Cardiac muscle cell (in vitro differentiated cells and primary cell): ENCODE data around the gene EZR. TPM values are rescaled to one million over a fixed set of nuclear protein-coding genes. Genes with fewer than 3 reads are reported as not detected.
A peak's percentile ranks its signal among the peaks of the same experiment; 100 is the strongest.

ENCODE experiments used
- DNase-seq, 2 donors: peaks; one replicate each; pipeline versions ENCODE4 v3.0.0 to v3.0.0-alpha.2; 2010 to 2017; ENCODE audit warnings: low read depth in 1 of 2, low spot score in 1 of 2
- H3K27ac ChIP-seq: fragments of 200-600 bp; sonication (generic); 2 replicates; pipeline ENCODE4 v1.5.1; 2016
- H3K27me3 ChIP-seq: fragments of 200-600 bp; sonication (generic); 2 replicates; pipeline ENCODE4 v1.6.0; 2016; ENCODE audit warnings: control low read depth
- H3K36me3 ChIP-seq: fragments of 200-600 bp; sonication (generic); 2 replicates; pipeline ENCODE4 v1.5.1; 2016; ENCODE audit warnings: control low read depth
- H3K4me1 ChIP-seq: fragments of 200-600 bp; sonication (generic); 2 replicates; pipeline ENCODE4 v1.8.1; 2017; ENCODE audit warnings: low read depth, mild to moderate bottlenecking, mixed run types
- H3K4me3 ChIP-seq: fragments of 200-600 bp; sonication (generic); 2 replicates; pipeline ENCODE4 v1.5.1; 2016; ENCODE audit warnings: mild to moderate bottlenecking
- H3K9me3 ChIP-seq: fragments of 200-600 bp; sonication (generic); 2 replicates; pipeline ENCODE4 v1.5.1; 2017; ENCODE audit warnings: low read depth, mild to moderate bottlenecking, control low read depth
- polyA plus RNA-seq: library from polyadenylated mRNA; unstranded; fragments of >200 nt; fragmentation: Nextera tagmentation; extraction: Ambion mirVana; gene quantifications from 2 replicates; pipeline ENCODE4 v1.2.1, GENCODE V29; 2016
- total RNA-seq: library from RNA; depleted of rRNA; stranded (reverse); fragments of >200 nt; gene quantifications from 2 replicates; pipeline ENCODE4 v1.2.3, GENCODE V29; 2016
- TF ChIP-seq, protein P1 (sequence below): IDR thresholded peaks from 2 replicates; pipeline ENCODE4 v1.5.1; 2012; ENCODE audit warnings: low read depth, mild to moderate bottlenecking, low read length

The EZR gene
- total and polyA plus RNA-seq, 2 experiments from 2014 or later: 356 to 448 TPM

DNA sequence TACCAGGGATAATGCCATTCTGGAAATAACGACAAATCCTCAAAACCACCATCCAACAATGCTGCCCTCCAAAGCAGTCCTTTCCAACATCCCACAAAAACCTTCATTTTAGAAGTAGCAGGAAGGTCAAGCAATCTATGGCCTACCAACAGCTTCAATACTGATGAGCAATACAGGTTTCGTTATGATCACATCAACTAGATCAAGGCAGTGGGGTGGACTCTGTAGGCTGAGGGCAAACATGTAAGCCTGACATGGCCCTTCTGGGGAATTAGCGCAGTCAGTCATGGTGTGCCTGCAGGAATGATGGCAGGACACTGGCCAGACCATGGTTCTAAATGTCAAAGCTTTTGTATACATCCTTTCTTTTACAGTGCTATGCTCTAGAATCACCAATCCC is 41.7 kb downstream of the EZR start:
- no peak for DNase-seq
- H3K27me3 ChIP-seq: no peaks in the 10 kb centered on the region
- H3K4me3 ChIP-seq: no peak overlapping the region
- H3K36me3 ChIP-seq: peaks cover 66% of the 10 kb centered on the region
- H3K9me3 ChIP-seq: no peaks in the 10 kb centered on the region
- peaks cover 11% of the 10 kb centered on the region for H3K4me1 ChIP-seq
- H3K27ac ChIP-seq: peak overlapping the region; percentile 40
- TF ChIP-seq, protein P1, sequence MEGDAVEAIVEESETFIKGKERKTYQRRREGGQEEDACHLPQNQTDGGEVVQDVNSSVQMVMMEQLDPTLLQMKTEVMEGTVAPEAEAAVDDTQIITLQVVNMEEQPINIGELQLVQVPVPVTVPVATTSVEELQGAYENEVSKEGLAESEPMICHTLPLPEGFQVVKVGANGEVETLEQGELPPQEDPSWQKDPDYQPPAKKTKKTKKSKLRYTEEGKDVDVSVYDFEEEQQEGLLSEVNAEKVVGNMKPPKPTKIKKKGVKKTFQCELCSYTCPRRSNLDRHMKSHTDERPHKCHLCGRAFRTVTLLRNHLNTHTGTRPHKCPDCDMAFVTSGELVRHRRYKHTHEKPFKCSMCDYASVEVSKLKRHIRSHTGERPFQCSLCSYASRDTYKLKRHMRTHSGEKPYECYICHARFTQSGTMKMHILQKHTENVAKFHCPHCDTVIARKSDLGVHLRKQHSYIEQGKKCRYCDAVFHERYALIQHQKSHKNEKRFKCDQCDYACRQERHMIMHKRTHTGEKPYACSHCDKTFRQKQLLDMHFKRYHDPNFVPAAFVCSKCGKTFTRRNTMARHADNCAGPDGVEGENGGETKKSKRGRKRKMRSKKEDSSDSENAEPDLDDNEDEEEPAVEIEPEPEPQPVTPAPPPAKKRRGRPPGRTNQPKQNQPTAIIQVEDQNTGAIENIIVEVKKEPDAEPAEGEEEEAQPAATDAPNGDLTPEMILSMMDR: no peak

DNA sequence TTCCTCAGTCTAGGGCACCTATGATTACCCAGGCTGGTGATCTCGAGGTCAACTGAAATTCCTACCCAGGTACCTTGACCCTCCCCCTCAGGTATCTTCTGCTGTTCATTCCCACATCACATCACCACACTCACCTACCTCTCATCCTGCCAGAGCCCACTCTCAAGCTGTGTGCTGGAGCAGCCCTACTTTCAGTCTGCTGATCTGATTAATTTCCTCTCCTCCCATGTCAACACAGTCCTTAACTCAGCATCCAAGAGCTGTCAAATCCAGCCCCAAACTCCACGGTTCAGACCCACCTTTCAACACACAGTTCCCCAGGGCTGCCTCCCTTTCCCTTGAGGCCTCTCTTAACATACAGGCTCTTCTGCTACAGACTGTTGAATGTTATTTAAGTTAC is 42.4 kb downstream of the EZR start:
- Histone ChIP-seq H3K27ac (peak overlapping the region; percentile 40), H3K27me3 (no peaks in the 10 kb centered on the region), H3K36me3 (peaks cover 66% of the 10 kb centered on the region), H3K4me1 (peaks cover 11% of the 10 kb centered on the region), H3K9me3 (no peaks in the 10 kb centered on the region), H3K4me3 (no peak overlapping the region)
- DNase-seq: no peak
- TF ChIP-seq, protein P1: no peak

DNA sequence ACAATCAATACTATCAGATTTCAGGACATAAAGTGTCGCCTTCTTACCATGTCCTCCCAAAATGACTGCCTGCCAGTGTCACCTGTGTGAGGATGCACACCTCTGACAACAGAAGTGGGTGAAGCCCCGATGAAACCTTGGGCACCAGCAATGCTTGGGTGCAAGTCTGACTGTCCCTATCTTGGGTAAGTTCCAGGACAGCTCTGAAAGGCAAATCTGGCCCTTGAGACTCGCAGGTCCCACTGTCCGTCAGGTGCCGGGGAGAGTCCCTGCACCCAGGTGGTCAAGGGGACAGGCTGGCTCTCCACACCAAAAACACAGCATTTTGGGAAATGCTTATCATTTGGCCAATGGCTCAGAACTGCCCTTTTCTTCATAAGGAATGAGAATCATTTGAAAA is 43.3 kb downstream of the EZR start:
- no peak for DNase-seq
- Histone ChIP-seq H3K4me3 (no peak overlapping the region), H3K36me3 (peaks cover 66% of the 10 kb centered on the region), H3K27ac (no peak overlapping the region), H3K4me1 (peaks cover 11% of the 10 kb centered on the region), H3K27me3 (no peaks in the 10 kb centered on the region), H3K9me3 (no peaks in the 10 kb centered on the region)
- TF ChIP-seq, protein P1: no peak

DNA sequence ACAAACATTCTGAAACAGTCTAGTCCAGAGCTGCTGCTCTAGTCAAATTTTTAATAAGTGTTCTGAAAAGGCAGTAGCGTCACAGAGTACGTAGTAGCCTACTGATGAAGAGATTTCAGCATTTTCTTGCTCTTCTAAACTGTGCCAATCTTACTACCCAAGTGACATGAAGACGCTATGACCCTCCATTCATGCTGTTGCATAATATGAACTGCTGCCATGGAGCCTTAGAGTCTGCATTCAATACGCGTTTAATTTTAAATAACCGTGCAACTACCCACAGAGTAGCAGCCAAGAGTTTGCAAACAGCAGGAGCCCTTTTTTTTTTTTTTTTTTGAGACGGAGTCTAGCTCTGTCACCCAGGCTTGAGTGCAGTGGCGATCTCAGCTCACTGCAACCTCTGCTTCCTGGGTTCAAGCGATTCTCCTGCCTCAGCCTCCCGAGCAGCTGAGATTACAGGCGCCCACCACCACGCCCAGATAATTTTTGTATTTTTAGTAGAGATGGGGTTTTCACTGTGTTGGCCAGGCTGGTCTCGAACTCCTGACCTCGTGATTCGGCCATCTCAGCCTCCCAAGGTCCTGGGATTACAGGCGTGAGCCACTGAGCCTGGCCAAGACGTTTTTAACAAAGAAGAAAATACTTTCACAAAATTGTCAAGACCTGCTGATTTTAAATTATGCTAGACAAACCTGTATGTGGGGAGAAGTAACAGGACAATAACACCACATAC is 44.3 kb downstream of the EZR start:
- Histone ChIP-seq H3K27me3 (no peaks in the 10 kb centered on the region), H3K27ac (no peak overlapping the region), H3K4me1 (peaks cover 11% of the 10 kb centered on the region), H3K36me3 (peaks cover 67% of the 10 kb centered on the region), H3K9me3 (no peaks in the 10 kb centered on the region), H3K4me3 (no peak overlapping the region)
- TF ChIP-seq, protein P1: no peak
- DNase-seq: no peak

DNA sequence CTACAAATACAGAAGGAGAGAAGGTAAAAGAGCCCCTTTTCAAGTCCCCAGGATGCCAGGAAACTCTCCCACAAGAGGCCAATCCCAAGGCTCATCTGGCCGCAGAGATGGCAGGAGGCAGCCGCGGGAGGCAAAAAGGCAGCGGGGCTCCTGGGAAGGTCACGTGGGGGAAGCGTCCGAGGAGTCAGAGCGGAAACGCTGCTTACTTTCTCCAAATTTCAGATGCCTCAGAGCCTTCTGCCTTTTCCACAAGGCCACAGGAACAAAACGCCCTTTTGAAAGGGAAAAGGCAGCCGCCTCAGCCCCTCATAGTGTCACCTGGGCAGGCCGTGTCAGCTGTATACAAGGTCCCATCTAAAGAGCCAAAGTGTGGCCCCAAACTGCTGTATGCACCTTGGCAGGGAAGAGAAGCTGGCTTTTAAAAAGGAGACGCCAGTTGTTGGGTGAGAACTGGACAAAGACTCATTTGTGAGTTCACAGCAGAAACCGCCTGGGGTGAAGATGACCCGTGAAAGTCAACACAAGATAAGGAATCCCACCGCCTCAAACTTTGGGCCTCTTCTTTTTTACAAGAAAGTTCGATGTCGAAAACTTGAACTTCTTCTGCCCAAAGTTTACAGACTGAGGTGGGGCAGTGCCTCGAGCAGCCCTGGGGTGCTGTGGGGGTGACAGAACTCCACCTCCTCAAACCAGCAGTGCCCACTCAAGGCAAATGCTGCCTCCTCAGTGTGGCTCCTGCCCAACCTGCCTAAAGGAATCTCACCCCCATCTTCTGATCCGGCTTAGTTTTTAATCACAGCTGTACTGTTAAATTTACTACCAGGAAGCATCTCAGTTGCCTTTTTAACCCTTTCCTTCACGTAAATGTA is 45.4 kb downstream of the EZR start:
- peaks cover 72% of the 10 kb centered on the region for H3K36me3 ChIP-seq
- H3K27me3 ChIP-seq: no peaks in the 10 kb centered on the region
- peak in 1 of 2 donors; percentile 21 for DNase-seq
- H3K27ac ChIP-seq: peak overlapping the region; percentile 39
- H3K9me3 ChIP-seq: no peaks in the 10 kb centered on the region
- H3K4me3 ChIP-seq: no peak overlapping the region
- TF ChIP-seq, protein P1: no peak
- peaks cover 7% of the 10 kb centered on the region for H3K4me1 ChIP-seq
